NCI-H2171 (cell line): ENCODE measurements around the gene GPC4.
A peak's percentile ranks its signal among the peaks of the same experiment; 100 is the strongest.

Experiments used
- DNase-seq: peaks from one replicate; lab custom pipeline; 2025; lab: John Stamatoyannopoulos, UW

The GPC4 gene

DNA sequence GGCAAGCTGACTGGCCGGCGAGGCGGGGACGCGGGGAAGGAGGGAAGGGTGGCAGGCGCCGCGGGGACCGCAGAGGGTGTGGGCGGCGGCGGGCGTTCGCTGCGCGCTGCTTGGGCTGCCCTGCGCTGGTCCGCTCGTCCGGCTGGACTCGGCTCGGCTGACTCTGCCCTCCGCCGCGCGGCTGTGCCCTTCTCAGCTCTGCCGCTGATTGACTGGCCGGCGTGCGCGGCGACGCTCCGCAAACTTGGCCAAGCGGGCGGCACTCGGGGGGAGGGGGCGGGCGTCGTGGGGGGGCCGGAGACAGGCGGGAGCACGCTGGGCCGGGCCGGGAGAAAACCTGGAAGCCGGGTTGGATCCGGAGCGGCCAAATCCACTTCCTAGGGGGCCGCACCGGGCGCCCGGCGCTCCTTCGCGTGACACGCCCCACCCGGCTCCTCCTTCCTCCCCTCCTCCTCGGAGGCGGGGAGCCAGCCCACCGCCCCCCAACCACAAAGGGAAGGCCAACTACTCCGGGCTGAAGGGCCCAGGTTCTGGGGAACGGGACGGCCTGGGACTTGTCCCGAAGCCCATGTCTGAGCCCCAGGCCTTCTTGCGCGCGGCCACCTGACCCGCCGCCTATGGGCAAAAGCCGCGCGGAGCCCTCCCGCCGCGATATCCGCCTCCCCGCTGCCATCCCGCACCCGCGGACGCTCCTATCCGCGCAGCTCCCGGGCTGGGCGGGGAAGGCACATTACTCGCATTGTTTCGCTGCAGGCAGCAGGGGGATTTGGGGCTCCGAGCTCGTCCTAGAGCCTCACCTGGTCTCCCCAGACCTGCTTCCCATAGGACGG, at the start of gene GPC4:
Gene GPC4, minus strand, starts transcription at position 214 of the 830 bp plus-strand sequence. CDS start 524 bp downstream, outside the sequence.
- peak; percentile 30 for DNase-seq

DNA sequence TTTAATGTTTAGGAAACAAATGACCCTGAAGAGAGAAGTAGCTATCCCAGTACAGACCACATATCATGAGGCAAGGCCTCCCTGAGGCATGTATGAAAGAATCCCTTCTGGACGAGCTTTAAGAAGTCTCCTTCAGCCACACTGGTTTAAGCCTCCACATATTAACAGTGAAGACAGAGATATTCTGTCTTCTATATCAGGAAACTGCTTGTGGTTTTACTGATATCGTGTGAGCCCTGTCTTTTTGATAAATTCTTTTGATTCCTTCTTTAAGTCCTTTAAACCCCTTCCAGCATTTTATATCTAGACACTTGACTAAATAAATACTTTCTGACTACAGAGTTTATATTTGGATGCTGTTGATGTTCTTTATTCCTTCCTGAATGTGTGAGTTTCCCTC, 45.9 kb upstream of the GPC4 start:
- DNase-seq = no peak

DNA sequence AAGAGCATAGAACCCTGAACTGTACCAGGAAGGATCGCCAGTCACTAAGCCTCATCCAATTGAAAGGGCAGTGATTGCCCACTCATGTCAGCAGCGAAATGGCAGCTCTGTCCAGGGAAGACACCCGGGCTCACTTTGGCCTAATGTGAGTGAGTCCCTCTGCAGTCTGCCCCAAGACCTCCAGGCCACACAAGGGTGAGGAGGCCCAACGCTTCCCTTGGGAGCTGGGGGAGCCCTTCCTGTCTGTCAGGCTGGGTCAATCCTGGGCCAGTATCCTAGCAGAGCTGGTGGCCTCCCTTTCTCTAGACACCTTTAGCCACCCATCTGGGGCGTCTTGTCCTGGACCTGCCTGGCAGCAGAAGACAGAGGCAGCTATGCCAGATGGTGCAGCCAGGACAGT, 39.6 kb upstream of the GPC4 start:
- DNase-seq = no peak

DNA sequence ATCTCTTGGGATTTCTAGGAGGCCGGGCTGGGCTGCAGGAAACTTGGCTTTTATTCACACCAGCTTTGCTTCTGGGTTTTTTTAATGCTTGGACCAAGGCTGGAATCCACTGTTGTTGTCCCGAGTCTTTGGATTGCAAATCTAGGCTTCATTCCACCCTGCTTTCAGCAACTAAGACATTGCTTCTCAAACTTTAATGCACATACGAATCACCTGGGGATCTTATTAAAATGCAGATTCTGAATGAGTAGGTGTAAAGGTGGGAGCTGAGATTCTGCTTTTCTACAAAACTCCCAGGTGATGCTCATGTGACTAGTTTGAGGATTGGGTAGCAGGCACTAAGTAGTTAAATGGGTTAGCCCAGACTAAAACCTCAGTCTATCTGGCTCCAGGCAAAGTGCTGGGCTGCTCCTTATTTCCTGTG, 39.2 kb upstream of the GPC4 start:
- no peak for DNase-seq

DNA sequence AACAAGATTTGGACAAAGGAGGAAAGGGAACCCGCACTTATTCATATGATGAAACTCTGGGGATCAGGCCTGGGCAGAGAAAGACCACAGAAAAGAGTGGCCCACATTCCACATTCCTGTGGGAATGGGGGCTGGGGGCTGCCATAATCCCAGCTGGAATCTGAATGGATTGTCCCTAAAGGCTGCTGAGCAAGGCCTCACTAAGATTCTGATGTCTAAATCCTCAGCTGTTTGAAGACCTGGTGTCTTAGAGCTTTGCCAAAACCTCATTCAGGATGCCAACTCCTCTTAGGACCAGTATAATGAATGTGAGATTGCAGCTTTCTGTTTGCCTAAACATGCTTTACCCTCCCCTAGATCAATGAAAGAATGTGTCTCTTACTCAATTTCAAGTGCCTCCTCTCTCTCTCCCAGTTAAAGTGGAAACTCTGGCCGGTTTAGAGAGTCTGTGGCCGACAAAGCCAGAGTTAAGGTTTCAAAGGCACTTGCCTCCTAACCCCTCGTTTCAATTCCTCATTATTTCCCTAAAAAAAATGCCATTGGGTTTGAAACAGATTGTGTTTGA, 33.3 kb upstream of the GPC4 start:
- DNase-seq = no peak

DNA sequence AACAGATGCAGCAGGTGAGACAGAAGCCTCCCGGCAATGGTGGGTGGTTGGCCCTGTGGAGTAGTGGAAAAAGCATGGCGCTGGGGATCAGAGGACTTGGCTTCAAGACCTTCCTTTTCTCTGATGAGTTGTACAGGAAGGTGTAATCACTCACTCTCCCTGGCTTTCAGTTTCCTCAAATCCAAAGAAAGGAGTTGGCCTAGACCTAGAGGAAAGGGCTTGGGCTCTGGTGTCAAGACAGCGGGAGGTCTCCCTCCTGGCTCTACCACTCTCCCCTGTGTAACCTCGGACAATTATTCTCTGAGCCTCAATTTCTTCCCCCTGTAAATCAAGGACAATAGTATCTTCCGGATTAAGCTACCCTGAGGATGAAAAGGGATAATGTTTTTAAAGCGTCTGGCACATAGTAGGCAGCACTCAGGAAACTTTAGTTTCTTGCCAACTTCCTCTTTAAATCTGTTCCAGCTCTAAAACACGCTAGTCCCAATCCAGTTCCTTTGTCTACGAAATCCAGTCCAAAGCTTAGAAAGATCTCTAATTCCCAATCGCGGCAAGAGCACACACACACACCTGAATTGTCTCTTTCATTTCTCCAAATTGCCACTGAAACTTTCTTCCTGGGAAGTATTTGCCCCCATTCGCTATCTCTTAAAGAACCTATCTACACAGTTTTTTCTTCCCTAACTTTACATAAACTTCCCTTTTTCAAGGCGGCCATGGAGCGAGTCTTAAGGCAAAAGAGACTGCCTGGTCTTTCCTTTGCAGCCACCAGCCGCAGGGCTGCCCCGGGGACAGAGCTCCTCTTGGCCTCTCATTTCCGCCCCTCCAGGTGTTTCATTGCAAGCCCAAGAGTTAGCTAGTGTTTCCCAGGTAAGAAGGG, 29.9 kb upstream of the GPC4 start:
- DNase-seq = peak; percentile 46

DNA sequence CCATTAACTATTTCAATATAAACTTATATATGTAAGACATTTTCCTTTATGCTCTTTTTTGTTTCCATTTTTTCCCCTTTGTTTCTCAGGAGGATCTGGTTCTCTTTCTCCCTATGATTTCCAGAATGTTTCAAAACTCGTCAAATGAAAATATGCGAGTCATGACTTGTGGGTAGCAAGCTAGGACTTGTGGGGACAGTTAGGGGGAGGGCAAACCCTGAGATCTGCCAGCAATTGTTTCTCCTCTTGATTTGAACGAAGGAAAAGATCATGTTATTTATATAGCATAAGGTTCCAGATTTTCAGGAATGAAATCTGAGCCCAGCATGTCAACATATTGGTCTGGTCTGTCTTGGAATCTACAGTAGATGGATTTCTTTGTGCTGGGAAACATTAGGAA, 28.9 kb upstream of the GPC4 start:
- peak; percentile 16 for DNase-seq

DNA sequence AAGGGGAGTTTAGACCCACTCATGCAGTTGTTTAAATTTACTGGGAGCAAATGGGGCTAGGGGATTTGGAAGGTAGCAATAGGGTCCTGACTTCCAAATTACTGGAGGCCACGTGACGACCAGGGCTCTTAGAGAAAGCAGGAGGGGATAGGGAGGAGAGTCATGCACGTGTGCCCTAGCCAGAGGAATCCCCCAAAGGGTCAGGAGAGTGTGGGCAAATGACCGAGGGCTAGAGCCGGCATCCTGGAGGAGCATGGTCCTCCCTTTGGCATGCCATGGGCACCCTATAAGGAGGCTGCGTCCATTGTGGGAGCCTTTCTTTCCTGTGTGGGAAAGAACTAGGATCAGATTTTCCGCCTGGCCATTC, 25.5 kb upstream of the GPC4 start:
- DNase-seq = no peak

DNA sequence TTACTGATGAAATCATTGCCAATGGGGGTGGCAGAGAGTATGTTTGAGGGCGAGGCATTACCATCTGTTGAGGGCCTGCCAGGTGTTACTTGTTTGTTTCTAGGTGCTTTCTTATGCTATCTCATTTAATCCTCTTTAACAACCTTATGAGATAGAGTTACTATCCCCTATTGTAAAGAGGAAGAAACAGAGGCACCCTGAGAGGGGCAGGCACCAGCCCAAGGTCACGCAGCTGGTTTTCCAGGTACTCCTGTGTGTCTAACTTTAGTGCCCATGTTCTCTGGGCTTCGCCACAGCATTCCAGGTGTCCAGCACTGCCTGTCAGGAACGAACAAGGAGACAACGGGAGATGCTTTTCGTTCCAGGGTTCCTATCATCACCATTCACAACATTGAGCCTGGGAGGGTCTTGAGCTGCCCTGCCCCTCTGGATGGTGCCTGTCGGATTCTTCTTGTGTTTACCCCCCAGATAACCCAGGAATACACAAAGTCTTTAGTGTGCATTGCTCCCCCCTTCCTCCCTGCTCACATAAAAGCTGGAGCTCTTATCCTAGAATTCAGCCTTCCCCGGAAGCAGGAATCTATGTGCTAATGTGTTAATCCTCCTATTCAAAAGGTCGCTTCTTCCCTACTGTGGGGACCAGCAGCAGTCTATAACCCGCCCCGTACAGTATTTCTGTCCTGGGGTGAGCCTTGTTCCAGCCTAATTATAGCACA, 24.9 kb upstream of the GPC4 start:
- no peak for DNase-seq

DNA sequence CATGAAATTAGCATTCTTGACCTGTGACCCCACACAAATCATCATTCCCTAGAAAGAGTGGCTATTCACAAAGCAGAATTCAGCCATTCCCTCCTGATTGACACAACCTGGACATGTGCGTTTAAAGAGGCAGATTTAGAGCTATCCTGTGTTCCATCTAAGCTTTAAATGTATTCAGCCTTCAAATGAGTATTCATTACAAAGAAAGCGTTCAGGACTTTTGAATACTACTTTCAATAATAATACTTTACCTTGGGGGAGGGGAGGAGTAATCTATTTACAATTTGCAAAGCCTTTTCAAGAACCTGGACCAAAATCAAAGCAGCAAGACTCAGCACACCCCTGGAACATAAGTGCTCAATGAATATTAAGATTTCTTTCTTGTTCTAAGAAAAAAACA, 22.5 kb upstream of the GPC4 start:
- DNase-seq = no peak

DNA sequence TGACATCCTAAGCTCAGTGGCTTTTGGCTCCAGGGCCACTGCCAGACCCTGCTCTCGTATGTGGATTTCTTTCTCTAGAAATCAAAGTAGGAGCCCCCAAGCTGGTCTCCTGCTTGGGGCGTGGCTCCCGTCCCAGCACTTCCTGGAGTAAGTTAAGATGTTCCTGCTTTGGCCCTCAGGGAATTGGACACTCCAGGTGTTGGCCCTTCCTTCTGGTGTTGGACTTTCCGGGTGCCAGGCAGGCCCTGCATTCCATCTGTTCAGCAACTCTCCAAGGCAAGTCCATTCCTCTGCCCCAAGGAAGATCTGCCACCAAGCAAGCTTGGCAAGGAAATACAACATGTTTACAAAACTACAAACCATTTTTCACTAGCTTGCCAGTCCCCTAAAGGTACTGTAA, 22.1 kb upstream of the GPC4 start:
- no peak for DNase-seq

DNA sequence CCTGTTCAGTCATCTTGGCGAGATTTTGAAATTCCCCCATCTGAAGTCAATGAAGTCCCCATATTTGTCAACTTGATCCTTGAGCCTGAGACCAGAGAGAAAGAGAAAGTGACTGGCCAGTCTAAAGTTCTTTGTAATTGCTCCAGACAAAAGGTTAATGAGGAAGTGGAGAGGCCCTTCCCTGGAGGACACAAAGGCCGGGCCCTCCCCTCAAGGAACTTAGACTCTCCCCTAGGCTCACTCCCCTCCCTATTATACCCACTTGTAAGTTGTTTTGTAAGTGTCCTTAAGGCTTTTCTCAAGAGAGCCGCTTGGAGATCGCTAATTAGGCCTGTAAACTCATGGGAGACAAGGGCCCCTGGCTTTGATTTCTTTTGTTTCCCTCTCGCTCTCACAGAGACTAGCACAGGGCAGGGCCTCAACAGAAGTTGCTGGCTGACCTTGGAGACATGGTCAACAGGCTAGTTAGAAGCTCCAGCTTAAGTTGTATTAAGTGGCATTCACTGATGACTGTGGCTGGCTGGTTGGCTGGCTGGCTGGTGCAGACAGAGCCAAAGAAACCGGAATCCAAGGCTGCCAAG, 20.3 kb upstream of the GPC4 start:
- no peak for DNase-seq

DNA sequence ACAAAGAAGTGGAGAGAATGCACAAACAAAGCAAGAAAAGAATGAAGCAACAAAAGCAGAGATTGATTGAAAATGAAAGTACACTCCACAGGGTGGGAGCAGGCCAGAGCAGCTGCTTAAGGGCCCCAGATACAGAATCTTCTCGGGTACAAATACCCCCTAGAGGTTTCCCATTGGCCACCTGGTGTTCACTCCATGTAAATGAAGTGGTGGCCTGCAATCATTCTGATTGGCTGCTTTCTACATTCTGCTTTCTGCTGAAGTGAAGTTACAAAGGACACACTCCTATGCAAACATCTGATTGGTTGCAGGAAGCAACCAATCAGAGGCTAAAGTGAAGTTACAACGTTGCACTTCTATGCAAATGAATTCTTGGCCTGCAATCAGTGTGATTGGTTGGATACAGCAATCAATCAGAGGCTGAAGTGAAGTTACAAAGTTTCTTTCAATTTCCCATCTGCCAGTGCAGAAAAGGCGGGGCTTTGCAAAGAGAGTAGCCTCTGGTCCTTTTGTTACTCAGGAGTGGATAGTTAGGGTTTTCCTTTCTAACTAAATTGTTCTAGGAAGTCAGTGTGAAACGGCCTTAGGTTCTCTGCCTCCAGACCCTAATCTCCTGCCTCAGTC, 19.0 kb upstream of the GPC4 start:
- DNase-seq = no peak

DNA sequence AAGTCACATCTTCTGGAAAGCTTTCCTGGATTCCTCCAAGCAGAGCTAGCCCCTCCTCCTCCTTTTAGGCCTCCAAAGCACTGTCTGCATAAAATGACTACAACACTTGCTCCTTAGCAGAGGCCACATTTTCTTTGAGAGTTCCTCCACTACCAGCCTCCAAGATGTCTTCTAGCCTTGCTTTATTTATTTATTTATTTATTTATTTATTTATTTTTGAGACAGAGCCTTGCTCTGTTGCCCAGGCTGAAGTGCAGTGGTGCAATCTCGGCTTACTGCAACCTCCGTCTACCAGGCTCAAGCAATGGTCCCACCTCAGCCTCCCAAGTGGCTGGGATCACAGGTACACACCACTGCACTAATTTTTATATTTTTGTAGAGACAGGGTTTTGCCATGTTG, 4.6 kb upstream of the GPC4 start:
- DNase-seq = no peak

DNA sequence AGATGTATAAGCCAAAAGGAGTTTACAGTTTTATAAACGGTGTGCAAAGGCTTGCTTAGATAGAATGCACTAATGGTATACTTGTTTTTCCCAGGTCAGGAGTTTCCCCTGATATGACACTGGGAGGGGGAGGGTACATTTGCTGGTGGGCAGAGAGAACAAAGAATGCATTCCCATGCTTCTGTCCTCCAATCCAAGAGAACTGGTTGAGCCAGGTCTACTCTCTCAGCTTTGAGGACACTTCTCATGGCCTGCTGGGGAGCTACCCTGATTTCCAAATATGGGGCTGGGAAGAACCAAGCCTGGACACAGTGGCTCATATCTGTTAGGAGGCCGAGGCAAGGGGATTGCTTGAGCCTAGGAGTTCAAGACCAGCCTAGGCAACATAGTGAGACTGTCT, 3.3 kb upstream of the GPC4 start:
- no peak for DNase-seq

DNA sequence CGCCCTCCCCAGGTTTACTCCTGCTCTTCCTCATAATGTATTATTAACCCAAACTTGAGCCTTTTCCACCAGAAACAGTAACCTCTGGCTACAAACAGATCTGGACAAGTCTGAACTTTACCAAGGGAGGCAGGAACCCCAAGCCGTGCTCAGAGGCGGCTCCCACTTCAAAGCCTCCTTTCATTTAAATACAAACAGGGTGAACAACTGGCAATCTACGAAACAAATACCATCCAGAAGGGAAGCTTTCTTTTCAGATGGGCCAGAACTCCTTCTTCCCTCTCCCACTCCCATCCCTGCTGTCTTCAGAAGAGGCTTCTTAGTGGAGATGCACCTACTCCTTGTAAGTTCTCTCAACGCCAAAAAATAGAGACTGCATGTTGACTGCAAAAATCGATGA, 2.1 kb upstream of the GPC4 start:
- no peak for DNase-seq

DNA sequence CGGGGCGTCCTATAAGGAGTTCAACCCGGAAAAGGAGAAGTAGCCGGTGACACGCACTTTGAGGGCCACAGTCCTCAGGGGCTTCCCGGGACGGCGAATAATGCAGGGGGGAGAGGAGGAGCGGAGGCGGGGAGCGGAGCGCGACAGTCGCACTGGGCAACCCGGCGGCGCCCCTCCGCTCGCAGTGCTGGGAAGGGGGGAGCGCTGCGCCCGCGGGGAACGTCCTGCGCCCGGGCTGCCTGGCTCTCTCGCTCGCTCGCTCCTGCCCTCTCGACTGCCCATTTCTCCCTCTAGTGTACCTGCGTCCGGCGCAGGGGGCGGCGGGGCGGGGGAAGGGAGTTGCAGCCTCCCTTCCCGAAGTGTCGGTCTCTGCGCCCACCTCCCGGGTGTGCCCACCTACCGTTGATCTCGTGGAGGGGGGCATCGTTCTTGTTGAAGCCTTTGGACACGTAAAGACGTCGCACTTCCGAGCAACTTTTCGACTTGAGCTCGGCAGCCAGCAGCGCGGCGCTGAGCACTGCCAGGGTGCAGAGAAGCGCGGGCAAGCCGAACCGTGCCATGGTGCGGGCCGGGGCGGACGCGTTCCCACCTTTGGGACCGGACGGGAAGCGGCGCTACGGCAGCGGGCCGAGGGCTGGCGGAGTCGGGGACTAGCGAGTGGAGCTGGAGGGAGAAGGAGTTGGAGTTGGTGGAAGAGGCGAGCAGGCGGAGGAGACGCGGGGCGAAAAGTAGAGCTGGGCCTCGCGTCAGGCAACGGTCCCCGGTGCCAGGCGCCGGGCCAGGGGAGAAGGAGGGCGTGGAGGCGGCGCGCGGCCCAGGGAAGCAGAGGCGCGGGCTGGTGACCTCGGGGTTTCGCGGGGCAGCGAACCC, 648 bp downstream of the GPC4 start:
- no peak for DNase-seq

DNA sequence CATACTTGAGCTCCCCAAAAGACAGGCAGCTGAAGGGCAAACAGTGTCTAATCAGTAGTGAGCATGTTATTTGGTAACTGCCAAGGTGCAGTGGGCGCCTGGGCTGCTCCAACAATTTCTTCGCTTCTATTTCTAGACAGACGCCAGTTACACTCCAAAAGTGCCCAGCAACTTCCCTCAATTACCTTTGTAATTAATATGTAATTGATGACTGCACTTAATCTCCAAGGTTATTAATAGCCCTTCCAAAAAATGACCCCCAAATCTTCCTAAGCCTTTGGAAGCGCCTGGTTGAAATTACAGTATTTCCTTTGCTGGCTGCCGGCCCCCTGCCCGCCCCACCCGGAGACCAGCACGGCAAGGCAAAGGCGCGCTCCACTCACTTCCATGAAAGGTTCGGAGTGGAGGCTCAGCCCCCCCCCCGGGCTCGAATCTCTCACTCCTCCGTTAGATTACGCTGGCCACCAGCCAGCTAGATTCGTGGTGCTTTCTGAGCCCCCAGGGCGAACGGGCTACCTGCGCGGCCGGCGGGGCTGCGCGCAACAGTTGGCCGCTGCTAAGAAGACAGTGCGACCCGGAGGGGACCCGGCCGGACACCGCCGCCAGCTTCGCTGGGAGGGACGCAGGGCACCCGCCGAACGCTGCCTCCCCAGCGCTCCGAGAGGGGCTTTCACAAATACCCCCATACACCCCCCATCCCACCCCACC, 1.9 kb downstream of the GPC4 start:
- DNase-seq = no peak

DNA sequence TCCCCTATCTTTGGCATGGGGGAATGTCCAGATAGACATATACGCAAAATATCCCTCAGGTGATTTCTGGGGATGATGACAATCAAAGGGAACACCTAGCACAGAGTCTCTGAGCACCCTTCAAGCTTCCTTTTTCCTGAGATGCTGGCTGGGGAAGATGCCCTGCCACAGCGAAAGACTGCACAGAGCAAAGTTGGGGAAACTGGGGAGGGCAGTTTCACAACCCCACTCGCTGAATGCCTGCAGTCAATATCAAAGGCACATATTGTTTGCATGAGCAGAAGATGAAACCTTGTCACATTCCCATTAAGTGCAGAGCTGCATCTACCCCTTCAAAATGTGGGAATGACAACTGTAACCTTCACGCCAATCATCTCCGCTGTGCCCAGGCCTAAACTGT, 2.6 kb downstream of the GPC4 start:
- no peak for DNase-seq

DNA sequence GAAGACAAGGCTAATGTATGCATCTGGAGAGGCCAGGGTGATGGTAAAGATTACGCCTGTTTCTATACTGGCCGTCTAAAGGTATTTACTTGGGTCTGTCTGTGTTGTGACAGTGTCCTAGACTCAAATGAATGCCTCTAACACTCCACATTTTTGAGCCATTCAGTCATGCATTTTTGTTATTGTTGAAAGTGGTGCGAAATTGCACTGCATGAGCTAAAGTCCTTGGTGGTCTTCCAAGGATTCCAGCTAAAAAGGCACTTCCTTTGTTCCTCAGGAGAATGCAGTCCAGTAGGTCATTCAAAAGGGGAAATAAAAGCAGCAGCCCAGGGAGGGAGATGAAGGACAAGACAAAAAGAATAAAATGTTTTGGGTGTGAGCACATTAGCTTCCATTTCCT, 3.0 kb downstream of the GPC4 start:
- no peak for DNase-seq
